Measurements from ENCODE around the gene PNMA1.

PNMA1 gene

DNA sequence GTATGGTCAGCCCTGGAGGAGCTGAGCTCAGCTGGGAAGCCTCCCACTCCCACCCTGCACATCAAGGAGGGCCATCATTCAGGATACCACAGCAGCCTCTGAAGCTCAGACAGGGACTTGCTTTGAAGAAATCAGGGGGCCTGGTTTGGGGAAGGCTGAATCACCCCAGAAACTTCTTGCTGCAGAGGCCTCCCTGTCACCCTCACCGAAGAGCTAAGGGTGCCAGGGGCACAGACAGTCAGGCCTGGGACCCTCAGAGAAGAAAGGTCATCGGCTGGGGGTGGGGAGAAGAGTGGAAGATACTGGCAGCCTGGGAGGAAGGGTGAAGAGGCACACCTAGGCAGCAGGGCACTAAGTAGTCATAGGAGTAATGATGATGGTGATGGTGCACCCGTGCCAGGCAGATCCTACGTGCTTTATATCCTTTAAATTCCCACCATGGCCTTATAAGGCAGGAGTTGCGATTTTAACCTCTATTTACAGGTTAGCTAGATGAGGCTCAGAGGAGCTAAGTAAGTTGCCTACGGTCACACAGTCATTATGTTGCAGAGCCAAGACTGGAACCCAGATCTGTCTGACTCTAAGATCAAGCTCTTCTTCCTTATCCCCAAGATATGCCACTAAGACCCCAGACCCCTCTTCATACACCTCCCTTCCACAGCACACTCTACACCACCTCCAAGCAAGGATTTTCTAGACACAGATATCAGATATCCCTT is 28.5 kb upstream of the PNMA1 start:
- peak overlapping the region; percentile 95 for H3K27ac ChIP-seq (ENCODE audit: low read depth, low read length)
- peaks cover 94% of the 10 kb centered on the region for H3K79me2 ChIP-seq (ENCODE audit: control insufficient read depth, insufficient read depth, low read length, unreplicated experiment)
- H3K36me3 ChIP-seq (ENCODE audit: insufficient read depth, low read length) = peaks cover 7% of the 10 kb centered on the region; the same call in 1 of the 2 replicates
- H2AFZ ChIP-seq (ENCODE audit: low read length, unreplicated experiment) = no peak overlapping the region
- H3K27me3 ChIP-seq (ENCODE audit: insufficient read depth, low read length) = no peaks in the 10 kb centered on the region
- peaks cover 71% of the 10 kb centered on the region for H3K4me1 ChIP-seq (ENCODE audit: control insufficient read depth, insufficient read depth, low read length, unreplicated experiment)
- H3K4me3 ChIP-seq (ENCODE audit: low read depth, low read length) = peak overlapping the region; percentile 72

DNA sequence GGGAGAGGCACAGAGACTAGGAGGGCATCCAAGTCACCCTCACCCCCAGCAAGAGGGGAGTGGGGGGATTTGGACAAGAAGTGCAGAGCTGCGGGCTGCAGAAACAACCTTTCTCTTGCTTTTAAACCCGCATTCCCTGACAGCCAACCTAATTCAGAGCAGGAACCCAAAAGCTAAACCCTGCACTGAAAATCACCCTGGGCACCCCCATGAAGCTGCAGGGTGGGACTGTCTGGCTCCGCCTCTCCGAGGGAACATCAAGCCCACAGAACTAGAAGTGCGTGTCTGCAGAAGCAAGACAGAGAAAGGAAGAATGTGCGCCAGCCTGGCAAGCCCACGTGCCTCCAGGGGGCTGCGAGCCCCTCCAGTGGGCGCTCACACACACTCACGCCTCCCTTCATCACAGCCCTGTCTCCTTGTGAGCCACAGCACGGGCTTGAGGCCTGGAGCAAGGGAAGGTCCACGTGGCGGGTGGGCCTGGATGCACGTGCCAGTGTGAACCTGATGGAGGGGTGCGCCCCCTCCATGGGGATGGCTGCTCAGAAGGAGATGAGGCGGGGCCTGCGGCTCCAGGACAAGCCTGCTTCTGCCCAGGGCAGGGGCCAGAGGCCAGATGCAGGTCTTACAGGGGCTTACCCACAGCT is 27.8 kb upstream of the PNMA1 start:
- H3K27me3 ChIP-seq (ENCODE audit: insufficient read depth, low read length) = no peaks in the 10 kb centered on the region
- H3K27ac ChIP-seq (ENCODE audit: low read depth, low read length) = peak overlapping the region; percentile 95
- peaks cover 71% of the 10 kb centered on the region for H3K4me1 ChIP-seq (ENCODE audit: control insufficient read depth, insufficient read depth, low read length, unreplicated experiment)
- no peak overlapping the region for H2AFZ ChIP-seq (ENCODE audit: low read length, unreplicated experiment)
- peak overlapping the region; percentile 72 for H3K4me3 ChIP-seq (ENCODE audit: low read depth, low read length)
- H3K36me3 ChIP-seq (ENCODE audit: insufficient read depth, low read length) = peaks cover 7% of the 10 kb centered on the region; the same call in 1 of the 2 replicates
- peaks cover 90% of the 10 kb centered on the region for H3K79me2 ChIP-seq (ENCODE audit: control insufficient read depth, insufficient read depth, low read length, unreplicated experiment)

DNA sequence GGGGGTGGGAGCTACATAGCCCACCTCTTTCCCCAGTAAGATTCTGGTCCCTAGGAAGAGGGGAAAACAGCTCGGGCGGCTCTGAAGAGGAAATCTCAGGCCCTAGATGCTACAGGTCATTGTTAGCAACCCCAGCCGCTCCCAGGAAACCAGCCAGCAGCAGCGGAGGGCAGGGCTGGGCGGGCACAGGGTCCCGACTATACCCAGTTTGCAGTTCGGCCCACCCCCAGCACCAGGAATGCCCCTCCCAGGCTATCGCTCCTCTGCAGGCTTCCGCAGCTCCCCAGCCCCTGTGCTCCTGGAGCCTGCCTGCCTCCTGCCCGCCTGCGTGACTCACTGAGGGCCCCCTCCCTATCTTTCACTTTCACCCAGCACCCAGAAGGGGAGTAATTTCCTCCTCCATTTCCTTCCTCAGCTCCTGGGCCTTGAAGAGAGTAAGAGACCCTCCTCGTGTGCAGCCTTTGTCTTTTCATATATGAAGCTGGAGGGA is 27.2 kb upstream of the PNMA1 start:
- Histone ChIP-seq H3K27ac (ENCODE audit: low read depth, low read length) (peak overlapping the region; percentile 95), H3K4me3 (ENCODE audit: low read depth, low read length) (peak overlapping the region; percentile 72), H3K4me1 (ENCODE audit: control insufficient read depth, insufficient read depth, low read length, unreplicated experiment) (peaks cover 68% of the 10 kb centered on the region), H3K27me3 (ENCODE audit: insufficient read depth, low read length) (no peaks in the 10 kb centered on the region), H3K79me2 (ENCODE audit: control insufficient read depth, insufficient read depth, low read length, unreplicated experiment) (peaks cover 88% of the 10 kb centered on the region), H2AFZ (ENCODE audit: low read length, unreplicated experiment) (no peak overlapping the region), H3K36me3 (ENCODE audit: insufficient read depth, low read length) (peaks cover 7% of the 10 kb centered on the region; the same call in 1 of the 2 replicates)

DNA sequence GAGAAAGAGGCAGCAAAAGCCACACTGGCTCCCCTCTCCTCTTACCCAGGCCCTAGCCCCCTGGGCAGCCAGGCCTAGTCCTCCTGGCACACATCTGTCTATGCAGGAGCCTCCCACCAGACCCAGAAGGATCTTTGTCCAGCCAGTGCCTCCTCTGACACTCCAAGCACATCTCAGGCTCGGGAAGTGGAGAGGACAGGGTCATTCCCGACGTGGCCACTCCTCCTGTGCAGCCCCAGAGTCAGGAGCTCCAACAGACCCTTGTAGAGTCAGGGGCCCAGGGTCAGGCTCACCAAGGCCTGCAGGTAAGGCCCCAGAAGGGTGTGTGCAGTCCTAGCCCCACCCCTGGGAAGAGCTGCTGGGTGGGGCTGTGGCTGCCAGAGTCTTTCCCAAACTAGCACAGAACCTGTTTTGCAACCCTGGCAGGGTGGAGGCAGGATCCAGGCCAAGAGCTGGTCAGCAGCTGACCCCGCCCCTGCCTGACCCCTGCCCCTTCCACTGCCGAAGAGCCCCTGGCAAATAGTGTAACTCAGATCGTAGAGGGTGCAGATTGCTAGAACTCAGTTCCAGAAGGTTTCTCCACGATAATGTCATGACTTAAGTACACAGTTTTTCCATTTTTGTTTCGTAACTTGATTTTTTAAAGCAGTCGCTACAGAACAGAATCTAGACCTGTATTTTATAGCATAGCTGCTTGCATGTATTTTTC is 26.6 kb upstream of the PNMA1 start:
- H3K4me3 ChIP-seq (ENCODE audit: low read depth, low read length) = peak overlapping the region; percentile 72
- peaks cover 7% of the 10 kb centered on the region; the same call in 1 of the 2 replicates for H3K36me3 ChIP-seq (ENCODE audit: insufficient read depth, low read length)
- H2AFZ ChIP-seq (ENCODE audit: low read length, unreplicated experiment) = no peak overlapping the region
- peaks cover 81% of the 10 kb centered on the region for H3K79me2 ChIP-seq (ENCODE audit: control insufficient read depth, insufficient read depth, low read length, unreplicated experiment)
- H3K27ac ChIP-seq (ENCODE audit: low read depth, low read length) = peak overlapping the region; percentile 95
- peaks cover 63% of the 10 kb centered on the region for H3K4me1 ChIP-seq (ENCODE audit: control insufficient read depth, insufficient read depth, low read length, unreplicated experiment)
- no peaks in the 10 kb centered on the region for H3K27me3 ChIP-seq (ENCODE audit: insufficient read depth, low read length)

DNA sequence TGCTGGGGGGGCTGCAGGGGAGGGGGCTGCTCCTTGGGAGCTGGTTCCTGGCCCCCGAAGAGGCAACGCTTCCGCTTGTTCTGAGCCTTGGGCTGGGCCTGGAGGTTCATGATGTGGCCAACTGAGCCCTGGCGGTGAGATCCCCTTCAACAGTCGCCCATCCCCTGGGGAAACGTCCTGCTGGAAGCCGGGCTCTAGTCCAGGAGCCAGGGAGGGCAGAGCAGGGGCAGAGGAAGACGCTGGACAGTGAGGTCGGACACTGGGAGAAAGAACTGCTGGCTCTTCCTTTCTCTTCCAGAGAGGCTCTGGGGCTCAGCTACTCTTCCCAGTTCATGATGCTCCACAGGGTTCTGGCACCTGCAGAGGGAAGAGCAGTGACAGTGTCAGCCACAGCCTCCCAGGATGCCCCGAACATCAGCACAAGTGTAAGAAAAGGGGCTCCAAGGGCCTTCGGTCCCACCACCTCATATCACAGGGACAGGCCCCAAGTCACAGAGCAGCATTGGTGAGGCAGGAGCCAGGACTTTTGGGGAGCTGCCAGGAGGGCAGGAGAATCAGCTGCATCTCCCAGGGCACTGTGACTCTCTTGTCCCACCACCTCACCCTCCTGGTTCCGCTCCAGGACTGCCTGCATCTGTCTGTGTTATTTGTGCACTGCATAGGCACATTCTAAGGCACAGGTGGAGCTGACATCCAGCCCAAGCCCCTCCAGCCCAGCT is 25.9 kb upstream of the PNMA1 start:
- no peaks in the 10 kb centered on the region for H3K27me3 ChIP-seq (ENCODE audit: insufficient read depth, low read length)
- peaks cover 56% of the 10 kb centered on the region for H3K4me1 ChIP-seq (ENCODE audit: control insufficient read depth, insufficient read depth, low read length, unreplicated experiment)
- peaks cover 12% of the 10 kb centered on the region for H3K36me3 ChIP-seq (ENCODE audit: insufficient read depth, low read length)
- H3K4me3 ChIP-seq (ENCODE audit: low read depth, low read length) = no peak overlapping the region
- H3K27ac ChIP-seq (ENCODE audit: low read depth, low read length) = peak overlapping the region; percentile 95
- peaks cover 74% of the 10 kb centered on the region for H3K79me2 ChIP-seq (ENCODE audit: control insufficient read depth, insufficient read depth, low read length, unreplicated experiment)
- no peak overlapping the region for H2AFZ ChIP-seq (ENCODE audit: low read length, unreplicated experiment)

DNA sequence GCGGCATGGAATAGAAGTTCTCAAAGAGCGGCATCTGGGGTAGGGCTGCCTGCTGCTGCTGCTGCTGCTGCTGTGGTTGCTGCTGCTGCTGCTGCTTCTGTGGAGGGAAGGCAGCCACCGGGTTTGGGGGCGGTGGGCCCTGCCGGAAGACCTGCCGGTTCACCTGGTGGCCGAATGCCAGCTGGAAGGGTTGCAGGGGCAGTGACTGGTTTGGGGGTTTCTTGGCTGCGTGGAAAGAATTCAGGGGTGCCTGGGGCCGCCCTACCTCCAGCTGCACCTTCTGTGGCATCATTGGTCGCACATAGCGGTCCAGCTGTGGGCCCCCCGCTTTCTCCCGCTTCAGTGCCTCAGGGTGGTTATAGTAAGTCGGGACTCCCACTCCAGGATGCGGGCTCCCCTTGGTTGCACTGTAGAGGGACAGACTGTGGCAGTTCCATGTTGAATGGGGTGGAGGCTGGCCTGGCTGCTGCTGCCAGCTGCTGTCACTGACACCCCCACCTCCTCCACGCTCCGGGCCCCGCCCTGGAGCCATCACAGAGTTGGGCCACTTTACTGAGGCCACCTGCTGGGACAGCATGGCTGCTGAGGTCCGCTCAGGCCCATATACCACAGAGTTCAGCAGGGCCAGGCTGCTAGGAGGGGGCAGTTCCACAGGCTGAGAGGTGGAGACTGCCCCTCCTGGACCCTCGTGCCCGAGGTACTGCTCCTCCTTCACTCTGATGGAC is 25.2 kb upstream of the PNMA1 start:
- no peak overlapping the region for H3K4me3 ChIP-seq (ENCODE audit: low read depth, low read length)
- H3K27ac ChIP-seq (ENCODE audit: low read depth, low read length) = no peak overlapping the region
- peaks cover 49% of the 10 kb centered on the region for H3K4me1 ChIP-seq (ENCODE audit: control insufficient read depth, insufficient read depth, low read length, unreplicated experiment)
- H3K36me3 ChIP-seq (ENCODE audit: insufficient read depth, low read length) = peaks cover 19% of the 10 kb centered on the region
- no peak overlapping the region for H2AFZ ChIP-seq (ENCODE audit: low read length, unreplicated experiment)
- H3K79me2 ChIP-seq (ENCODE audit: control insufficient read depth, insufficient read depth, low read length, unreplicated experiment) = peaks cover 70% of the 10 kb centered on the region
- no peaks in the 10 kb centered on the region for H3K27me3 ChIP-seq (ENCODE audit: insufficient read depth, low read length)

DNA sequence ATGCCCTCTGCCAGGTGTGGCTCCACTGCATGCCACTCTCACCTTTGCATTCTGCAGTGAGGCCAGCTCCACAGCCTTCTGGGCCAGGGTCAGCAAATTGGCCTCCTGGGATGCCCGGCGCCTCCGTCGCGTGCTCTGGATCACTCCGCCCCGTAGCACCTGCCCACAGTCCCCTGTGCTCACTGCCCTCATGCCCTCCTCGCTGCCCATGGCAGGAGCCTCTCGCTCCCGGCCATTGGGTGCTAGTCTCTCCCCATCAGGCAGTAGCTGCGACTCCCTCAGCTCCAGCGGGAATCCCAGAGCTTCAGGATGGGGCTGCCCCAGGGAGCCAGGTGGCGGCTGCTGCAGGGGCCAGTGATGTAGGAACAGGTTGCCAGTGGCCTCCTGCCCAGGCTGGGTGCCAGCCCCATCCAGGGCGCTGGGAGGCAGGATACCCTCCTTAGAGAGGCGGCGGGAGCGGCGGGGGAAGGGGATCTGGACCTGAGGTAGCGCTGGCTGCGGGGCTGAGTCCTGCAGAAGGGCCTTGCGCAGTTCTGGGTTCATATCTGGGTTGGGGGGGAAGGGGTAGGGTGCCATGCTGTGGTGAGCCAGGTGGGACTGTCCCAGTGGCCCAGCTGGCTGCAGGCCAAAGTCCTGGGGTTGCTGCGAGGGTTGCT is 24.5 kb upstream of the PNMA1 start:
- H3K79me2 ChIP-seq (ENCODE audit: control insufficient read depth, insufficient read depth, low read length, unreplicated experiment) = peaks cover 63% of the 10 kb centered on the region
- H3K4me1 ChIP-seq (ENCODE audit: control insufficient read depth, insufficient read depth, low read length, unreplicated experiment) = peaks cover 42% of the 10 kb centered on the region
- no peak overlapping the region for H2AFZ ChIP-seq (ENCODE audit: low read length, unreplicated experiment)
- no peak overlapping the region for H3K4me3 ChIP-seq (ENCODE audit: low read depth, low read length)
- H3K27me3 ChIP-seq (ENCODE audit: insufficient read depth, low read length) = no peaks in the 10 kb centered on the region
- H3K36me3 ChIP-seq (ENCODE audit: insufficient read depth, low read length) = peaks cover 21% of the 10 kb centered on the region
- no peak overlapping the region for H3K27ac ChIP-seq (ENCODE audit: low read depth, low read length)

DNA sequence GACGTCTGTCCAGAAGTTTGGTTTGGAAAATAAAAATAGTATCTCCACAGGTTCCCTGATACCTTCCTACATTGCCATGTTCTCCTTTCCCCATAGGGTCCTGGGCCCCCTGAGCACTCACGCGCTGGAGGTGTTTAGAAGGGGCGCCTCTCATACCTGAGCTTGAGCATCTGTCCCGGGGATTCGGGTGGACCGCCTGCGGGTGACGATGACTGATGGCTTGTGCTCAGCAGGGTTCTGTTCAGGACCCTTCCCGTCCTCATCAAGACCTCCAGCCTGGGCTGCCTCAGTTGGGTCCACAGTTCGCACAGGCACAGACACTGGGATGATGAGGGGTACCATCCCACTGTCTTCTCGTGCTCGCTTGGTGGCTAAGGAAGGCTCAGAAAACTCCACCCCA is 22.7 kb upstream of the PNMA1 start:
- peaks cover 23% of the 10 kb centered on the region for H3K36me3 ChIP-seq (ENCODE audit: insufficient read depth, low read length)
- no peak overlapping the region for H3K4me3 ChIP-seq (ENCODE audit: low read depth, low read length)
- no peaks in the 10 kb centered on the region for H3K27me3 ChIP-seq (ENCODE audit: insufficient read depth, low read length)
- H3K79me2 ChIP-seq (ENCODE audit: control insufficient read depth, insufficient read depth, low read length, unreplicated experiment) = peaks cover 45% of the 10 kb centered on the region
- H2AFZ ChIP-seq (ENCODE audit: low read length, unreplicated experiment) = no peak overlapping the region
- peaks cover 24% of the 10 kb centered on the region for H3K4me1 ChIP-seq (ENCODE audit: control insufficient read depth, insufficient read depth, low read length, unreplicated experiment)
- no peak overlapping the region for H3K27ac ChIP-seq (ENCODE audit: low read depth, low read length)

DNA sequence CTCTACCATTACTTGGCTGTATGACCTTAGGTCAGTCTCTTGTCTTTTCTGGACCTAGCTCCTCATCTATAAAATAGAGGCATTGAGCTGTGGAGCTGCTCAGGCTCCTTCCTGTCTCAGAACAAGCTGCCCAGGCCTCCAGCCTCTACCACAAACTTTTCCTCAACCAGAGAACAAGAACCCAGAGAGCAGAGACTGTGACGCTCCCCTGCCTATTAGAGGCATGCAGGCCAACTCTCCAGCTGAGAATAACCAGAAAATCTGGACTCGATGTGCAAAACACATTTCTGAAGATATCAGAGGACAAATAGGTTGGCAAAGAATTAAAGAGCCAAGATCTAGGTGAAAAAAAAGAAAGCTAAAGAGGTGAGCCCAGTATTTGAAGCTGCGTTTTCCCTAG is 17.8 kb upstream of the PNMA1 start:
- Histone ChIP-seq H3K27me3 (ENCODE audit: insufficient read depth, low read length) (no peaks in the 10 kb centered on the region), H3K4me1 (ENCODE audit: control insufficient read depth, insufficient read depth, low read length, unreplicated experiment) (peaks cover 20% of the 10 kb centered on the region), H3K36me3 (ENCODE audit: insufficient read depth, low read length) (peaks cover 30% of the 10 kb centered on the region), H3K79me2 (ENCODE audit: control insufficient read depth, insufficient read depth, low read length, unreplicated experiment) (peaks cover 7% of the 10 kb centered on the region), H2AFZ (ENCODE audit: low read length, unreplicated experiment) (no peak overlapping the region), H3K27ac (ENCODE audit: low read depth, low read length) (no peak overlapping the region), H3K4me3 (ENCODE audit: low read depth, low read length) (no peak overlapping the region)
